Choroid plexus epithelial cell (primary cell): ENCODE data around the gene KRTAP1-4.

Experiments used
- DNase-seq: peaks from one replicate; pipeline ENCODE4 v3.0.0-alpha.2; 2010; ENCODE audit warnings: low read depth
- H3K4me3 ChIP-seq: 2 replicates; pipeline ENCODE4 v1.5.1; 2011; ENCODE audit warnings: low read depth, mild to moderate bottlenecking, control low read depth, low read length, moderate library complexity
- CTCF ChIP-seq: conservative IDR thresholded peaks from 2 replicates; pipeline ENCODE4 v1.5.1; 2011; ENCODE audit warnings: low read depth, mild to moderate bottlenecking, control low read depth, inconsistent platforms, low read length, moderate library complexity

KRTAP1-4 gene

GRCh38 chr17:41010441-41010840 lies 19.6 kb downstream of the KRTAP1-4 start:
- TF ChIP-seq CTCF, result no peak
- H3K4me3 ChIP-seq, result no peak overlapping the region
- no peak for DNase-seq

GRCh38 chr17:41009936-41010335 lies 20.1 kb downstream of the KRTAP1-4 start:
- no peak for DNase-seq
- no peak overlapping the region for H3K4me3 ChIP-seq
- TF ChIP-seq CTCF, result no peak

- no peak overlapping the region for H3K4me3 ChIP-seq
- DNase-seq, result no peak
- no peak for TF ChIP-seq CTCF
Measured at GRCh38 chr17:41009301-41009760, 20.7 kb downstream of the KRTAP1-4 start.

- no peak for DNase-seq
- no peak within 1 kb of the TSS for H3K4me3 ChIP-seq
- no peak for TF ChIP-seq CTCF
Measured at GRCh38 chr17:41008811-41009210, 21.2 kb downstream of the KRTAP1-4 start, which contains the start of gene KRTAP3-1. Gene KRTAP3-1 (minus strand): TSS chr17:41009128. CDS start chr17:41009074, 54 bp downstream.

GRCh38 chr17:41004397-41004796 lies 25.6 kb downstream of the KRTAP1-4 start:
- H3K4me3 ChIP-seq, result no peak overlapping the region

GRCh38 chr17:41003926-41004325 lies 26.1 kb downstream of the KRTAP1-4 start:
- TF ChIP-seq CTCF, result no peak
- no peak for DNase-seq
- H3K4me3 ChIP-seq, result no peak overlapping the region

More at GRCh38 chr17:41004397-41004796, 25.6 kb downstream of the KRTAP1-4 start:
- DNase-seq, result no peak
- no peak for TF ChIP-seq CTCF

DNA sequence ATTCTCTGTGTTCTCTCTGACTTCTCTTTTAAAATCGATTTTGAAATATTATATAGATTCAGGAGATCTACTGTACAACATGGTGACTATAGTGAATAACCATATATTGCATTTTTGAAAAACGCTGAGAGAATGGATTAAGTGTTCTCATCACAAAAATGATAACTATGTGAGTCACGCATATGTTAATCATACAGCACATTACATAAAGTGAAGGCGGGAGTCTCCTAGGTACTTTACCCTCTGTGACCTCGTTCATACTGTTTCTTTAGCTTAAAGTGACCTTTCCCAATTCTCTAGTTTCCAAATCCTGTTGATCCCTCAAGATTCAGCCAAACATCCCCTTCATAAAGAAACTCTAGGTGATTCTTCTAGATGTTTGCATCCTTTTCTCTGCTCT lies 27.2 kb downstream of the KRTAP1-4 start:
- H3K4me3 ChIP-seq, result no peak overlapping the region
- TF ChIP-seq CTCF, result no peak
- DNase-seq, result peak; percentile 28
